ENCODE results near the gene C2orf15.

GRCh38 chr2:99166218-99166617, 24.7 kb downstream of the C2orf15 start:
- TF ChIP-seq TAF1 (IDR thresholded peaks at IDR 0.05; ENCODE audit: low read depth), result no peak
- TF ChIP-seq USF1 (IDR thresholded peaks at IDR 0.05), result no peak
- TF ChIP-seq REST (IDR thresholded peaks at IDR 0.05; ENCODE audit: low read depth), result no peak
- TF ChIP-seq EP300 (IDR thresholded peaks at IDR 0.05; ENCODE audit: borderline replicate concordance), result no peak
- TF ChIP-seq NFIC (IDR thresholded peaks at IDR 0.05), result no peak
- no peak for TF ChIP-seq TEAD4 (IDR thresholded peaks at IDR 0.05)
- no peak for TF ChIP-seq CEBPB (IDR thresholded peaks at IDR 0.05)
- TF ChIP-seq EGR1 (IDR thresholded peaks at IDR 0.05), result no peak
- TF ChIP-seq TCF12 (IDR thresholded peaks at IDR 0.05; ENCODE audit: low read depth), result no peak
- TF ChIP-seq RAD21 (IDR thresholded peaks at IDR 0.05; ENCODE audit: low read depth), result no peak
- no peak for TF ChIP-seq MAX (IDR thresholded peaks at IDR 0.05)
- TF ChIP-seq YY1 (IDR thresholded peaks at IDR 0.05; ENCODE audit: low read depth), result no peak
- no peak for TF ChIP-seq CREB1 (IDR thresholded peaks at IDR 0.05; ENCODE audit: low read depth)
- TF ChIP-seq ZBTB7A (IDR thresholded peaks at IDR 0.05; ENCODE audit: low read depth), result no peak

All from Ishikawa (cell line).